GM13977 (cell line): Measurements from ENCODE around the gene CCDC194.

ENCODE experiments used
- DNase-seq: peaks from one replicate; pipeline ENCODE4 v3.0.0; 2012; ENCODE audit warnings: low spot score
- in situ Hi-C: fragments of 300-500 bp; cut with MboI; formaldehyde crosslinking; loops from one replicate; pipeline ENCODE4 v1.12.0; 2022; ENCODE audit warnings: low sequenced_read_pairs, low pct_unique_long_range_greater_than_20kb, mixed read lengths, inconsistent platforms; ENCODE audit not compliant: unreplicated experiment
- TF ChIP-seq, protein P1 (sequence below): IDR thresholded peaks from 2 replicates; pipeline ENCODE4 v1.5.1; 2012; ENCODE audit warnings: mild to moderate bottlenecking, control low read depth; ENCODE audit not compliant: insufficient read depth; ENCODE audit errors: extremely low read depth, missing control alignments

The CCDC194 gene

DNA sequence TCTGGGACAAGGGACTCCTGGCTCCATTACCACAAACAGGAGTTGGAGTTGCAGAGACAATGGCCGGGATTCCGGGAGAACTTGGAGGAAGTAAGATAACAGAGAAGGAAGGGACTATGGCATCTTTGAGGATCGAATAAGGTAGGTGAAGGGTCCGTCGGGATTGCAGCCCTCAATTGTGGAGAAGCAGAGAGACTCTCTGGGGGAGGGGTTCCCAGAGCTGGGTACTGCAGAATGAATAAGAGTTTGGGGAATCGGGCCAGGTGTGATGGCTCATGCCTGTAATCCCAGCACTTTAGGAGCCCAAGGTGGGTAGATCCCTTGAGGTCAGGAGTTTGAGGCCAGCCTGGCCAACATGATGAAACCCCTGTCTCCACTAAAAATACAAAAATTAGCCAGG is 7.6 kb upstream of the CCDC194 start:
- DNase-seq: no peak
- TF ChIP-seq, protein P1, sequence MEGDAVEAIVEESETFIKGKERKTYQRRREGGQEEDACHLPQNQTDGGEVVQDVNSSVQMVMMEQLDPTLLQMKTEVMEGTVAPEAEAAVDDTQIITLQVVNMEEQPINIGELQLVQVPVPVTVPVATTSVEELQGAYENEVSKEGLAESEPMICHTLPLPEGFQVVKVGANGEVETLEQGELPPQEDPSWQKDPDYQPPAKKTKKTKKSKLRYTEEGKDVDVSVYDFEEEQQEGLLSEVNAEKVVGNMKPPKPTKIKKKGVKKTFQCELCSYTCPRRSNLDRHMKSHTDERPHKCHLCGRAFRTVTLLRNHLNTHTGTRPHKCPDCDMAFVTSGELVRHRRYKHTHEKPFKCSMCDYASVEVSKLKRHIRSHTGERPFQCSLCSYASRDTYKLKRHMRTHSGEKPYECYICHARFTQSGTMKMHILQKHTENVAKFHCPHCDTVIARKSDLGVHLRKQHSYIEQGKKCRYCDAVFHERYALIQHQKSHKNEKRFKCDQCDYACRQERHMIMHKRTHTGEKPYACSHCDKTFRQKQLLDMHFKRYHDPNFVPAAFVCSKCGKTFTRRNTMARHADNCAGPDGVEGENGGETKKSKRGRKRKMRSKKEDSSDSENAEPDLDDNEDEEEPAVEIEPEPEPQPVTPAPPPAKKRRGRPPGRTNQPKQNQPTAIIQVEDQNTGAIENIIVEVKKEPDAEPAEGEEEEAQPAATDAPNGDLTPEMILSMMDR: no peak
- in situ Hi-C loops: no loop called here

DNA sequence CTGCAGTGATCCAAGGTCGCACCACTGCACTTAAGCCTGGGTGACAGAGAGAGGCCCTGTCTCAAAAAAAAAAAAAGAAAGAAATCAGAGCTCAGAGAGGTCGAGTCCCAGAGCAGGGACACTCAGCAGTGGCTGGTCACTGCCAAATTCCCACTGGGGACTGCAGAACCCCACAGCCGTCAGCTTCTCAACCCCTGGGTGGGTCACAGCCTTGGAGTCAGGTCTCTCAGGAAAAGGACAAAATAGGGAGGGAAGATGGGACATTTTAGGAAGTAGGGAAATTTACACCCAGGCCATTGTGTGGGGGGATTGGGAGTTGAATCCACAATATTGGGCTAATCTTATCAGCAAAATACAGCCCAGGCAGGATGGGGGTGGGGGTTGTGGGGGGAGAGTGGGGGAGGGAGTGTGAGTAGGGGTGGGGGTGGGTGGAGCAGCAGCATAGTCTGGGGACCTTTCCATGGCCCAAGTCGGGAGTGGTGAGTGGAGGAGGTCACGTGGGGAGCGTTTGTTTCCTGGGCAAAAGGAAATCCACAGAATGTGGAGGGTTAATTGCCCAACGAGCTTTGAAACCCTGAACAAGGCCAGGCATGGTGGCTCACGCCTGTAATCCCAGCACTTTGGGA is 5.0 kb upstream of the CCDC194 start:
- TF ChIP-seq, protein P1: no peak
- in situ Hi-C loops: no loop called here
- no peak for DNase-seq

DNA sequence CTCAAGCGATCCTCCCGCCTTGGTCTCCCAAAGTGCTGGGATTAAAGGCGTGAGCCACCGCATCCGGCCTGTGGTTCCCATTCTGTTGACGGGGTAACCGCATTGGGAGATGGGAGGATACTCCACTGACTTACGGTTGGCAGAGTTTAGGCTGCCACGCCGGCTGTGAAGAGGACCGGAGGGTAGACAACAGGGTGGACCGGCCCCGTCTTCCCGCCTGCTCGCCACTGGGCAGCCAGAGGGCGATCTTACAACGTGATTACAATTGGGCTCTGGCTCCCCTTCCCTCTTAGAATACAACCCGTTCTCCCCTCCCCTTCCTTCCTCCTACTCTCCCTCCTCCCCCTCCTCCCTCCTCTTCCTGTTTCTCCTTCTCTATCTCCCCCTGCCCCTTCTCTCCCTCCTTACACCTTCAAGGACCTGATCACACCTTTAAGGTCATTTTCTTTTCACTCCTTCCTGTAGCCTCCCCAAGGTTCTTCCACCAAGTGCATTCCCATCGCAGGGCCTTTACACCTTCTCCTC is 957 bp upstream of the CCDC194 start:
- TF ChIP-seq, protein P1: peak; percentile 82
- in situ Hi-C loops: no loop called here
- DNase-seq: peak; percentile 81

DNA sequence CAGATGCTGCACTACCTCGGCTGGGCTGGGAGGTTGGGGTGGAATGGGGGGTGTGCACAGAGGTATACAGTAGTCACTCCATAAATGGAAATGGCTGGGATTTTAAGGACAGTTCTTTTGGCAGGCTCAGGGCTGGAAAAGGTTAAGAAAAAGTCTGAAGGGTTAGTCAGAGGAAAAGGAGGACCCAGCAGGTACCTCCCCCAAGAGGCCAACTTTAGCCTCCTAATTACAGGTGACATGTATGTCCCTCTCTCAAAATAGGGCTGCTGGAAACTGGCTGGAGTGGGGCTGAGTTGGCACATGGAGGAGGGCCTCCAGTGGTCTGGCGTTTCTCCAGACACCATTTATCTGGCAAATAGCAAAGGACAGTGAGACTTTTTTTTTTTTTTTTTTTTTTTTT is 994 bp downstream of the CCDC194 start:
- TF ChIP-seq, protein P1: no peak
- no peak for DNase-seq
- in situ Hi-C loops: no loop called here

DNA sequence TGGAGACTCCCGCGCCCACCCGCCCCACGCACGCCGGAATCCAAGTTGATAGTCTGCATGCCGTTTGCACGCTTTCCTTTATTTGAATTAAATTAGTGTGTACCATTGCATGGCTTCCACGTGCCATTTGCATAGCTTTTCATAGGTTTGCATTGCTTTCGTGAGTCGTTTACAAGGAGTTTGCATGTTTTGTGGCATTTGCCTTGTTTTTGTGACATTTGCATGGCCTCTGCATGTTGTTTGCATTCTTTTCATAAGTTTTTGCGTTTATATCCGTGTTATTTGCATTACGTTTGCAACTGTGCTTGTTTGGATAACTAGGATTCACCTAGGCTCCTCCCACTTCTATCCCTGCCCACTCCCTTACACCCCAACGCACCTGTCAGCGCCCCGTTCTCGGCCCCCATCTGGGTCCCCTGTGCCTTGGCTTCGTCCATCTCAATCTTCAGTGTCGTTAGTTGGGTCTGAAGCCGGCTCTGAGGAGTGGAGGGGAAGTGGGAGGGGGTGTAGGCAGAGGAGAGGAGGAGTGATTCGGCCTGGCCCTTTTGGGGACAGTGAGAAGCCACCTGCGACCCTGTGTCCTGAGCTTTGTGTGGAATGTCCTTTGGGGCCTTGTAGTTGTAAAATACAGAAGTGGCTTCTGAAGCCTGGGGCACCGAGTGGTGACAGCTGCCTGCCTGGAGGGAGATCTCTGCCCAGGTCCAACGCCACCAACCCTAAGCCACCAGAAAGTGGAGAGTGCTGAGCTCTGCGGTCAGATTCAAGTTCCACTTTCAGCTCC is 2.4 kb downstream of the CCDC194 start:
- DNase-seq: no peak
- in situ Hi-C loops: no loop called here
- TF ChIP-seq, protein P1: no peak

DNA sequence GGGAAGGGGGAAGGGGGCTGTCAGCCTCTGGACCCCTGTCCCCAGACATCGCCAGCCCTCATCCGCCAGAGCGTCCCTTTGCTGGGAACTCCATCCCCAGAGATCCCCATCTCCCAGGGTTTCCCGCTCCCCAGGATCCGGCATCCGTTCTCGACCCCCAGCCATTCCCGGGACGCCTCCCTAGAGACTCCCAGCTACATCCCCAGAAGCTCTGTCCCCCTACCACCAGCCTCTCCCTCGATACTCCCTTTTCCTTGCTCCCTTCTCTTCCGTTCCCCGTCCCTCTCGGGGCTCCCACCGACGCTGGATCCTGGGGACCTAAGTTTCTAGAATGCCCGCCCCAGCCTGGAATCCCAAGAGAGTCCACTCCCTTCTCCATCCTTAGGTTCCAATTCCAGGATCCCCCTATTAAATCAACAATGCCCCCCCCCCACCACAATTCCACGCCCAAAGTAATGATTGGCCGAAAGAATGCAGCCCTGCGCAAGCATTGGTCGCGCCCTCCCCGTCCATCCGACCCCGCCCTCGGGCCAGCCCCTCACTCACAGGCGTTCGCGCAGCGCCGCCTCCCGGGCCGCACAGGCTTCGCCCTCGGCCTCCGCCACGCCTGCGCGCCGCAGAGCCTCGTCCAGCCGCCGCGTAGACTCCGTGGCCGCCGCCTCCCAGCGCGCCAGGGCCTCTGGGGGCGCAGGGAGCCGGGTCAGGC is 3.2 kb downstream of the CCDC194 start:
- TF ChIP-seq, protein P1: peak; percentile 93
- in situ Hi-C loops: no loop called here
- peak; percentile 99 for DNase-seq
